K562 (cell line): ENCODE measurements around the gene SKIL. TPM values are rescaled to one million over a fixed set of nuclear protein-coding genes. Genes with fewer than 3 reads are reported as not detected.

ENCODE experiments used
- ATAC-seq: fragments of 200-7000 bp; cut with Tn5 transposase; 3 replicates; pipeline ENCODE4 v1.9.1; 2020; ENCODE audit warnings: moderate library complexity
- BruUV-seq: library from RNA; stranded (reverse); fragments of 400-500 nt; replicated peaks from 2 replicates; lab custom pipeline; 2021; lab: Mats Ljungman, UMichigan
- CTCF ChIA-PET: fragments of 300-600 bp; formaldehyde crosslinking; extraction: SDS; loops from one replicate; lab custom pipeline; 2021; ENCODE audit warnings: low intra/inter-chr PET ratio; lab: Yijun Ruan, JAX
- POLR2A ChIA-PET: fragments of 300-600, 350-650 bp; sonication (Branson Sonifier 250); formaldehyde crosslinking; extraction: SDS; loops from one replicate; lab custom pipeline; 2021; ENCODE audit warnings: antibody characterized with exemption, inconsistent platforms; lab: Yijun Ruan, JAX
- DNase-seq, 4 experiments: peaks; one replicate each; pipeline versions ENCODE4 v3.0.0 to v3.0.0-alpha.2; 2011 to 2018; ENCODE audit warnings: low spot score in 3 of 4, mixed read lengths in 3 of 4; ENCODE audit errors: extremely low read depth in 1 of 4
- FAIRE-seq: peaks from 2 replicates; lab custom pipeline; 2011; peaks lifted over from hg19 to GRCh38; lab: Jason Lieb, UNC
- H2AFZ ChIP-seq: 2 replicates; pipeline ENCODE4 v1.6.0; 2011; ENCODE audit warnings: low read depth, low read length, control low read depth, inconsistent platforms
- H3K27ac ChIP-seq: fragments of 200-600 bp; 3 replicates; pipeline ENCODE4 v1.8.0; 2011; ENCODE audit warnings: low read depth, mild to moderate bottlenecking, control low read depth, inconsistent platforms, low read length, moderate library complexity, mixed read lengths; ENCODE audit errors: extremely low read depth
- H3K27me3 ChIP-seq, 2 experiments: fragments of 300-600 bp in 1 of 2; 2 replicates in 1 of 2; 3 replicates in 1 of 2; pipeline versions ENCODE4 v1.6.0 to v1.8.0; 2011; ENCODE audit warnings: inconsistent platforms in 2 of 2, low read length in 2 of 2, mild to moderate bottlenecking in 1 of 2, mixed read lengths in 1 of 2, moderate library complexity in 1 of 2; ENCODE audit not compliant: control insufficient read depth in 2 of 2, insufficient read depth in 2 of 2
- H3K36me3 ChIP-seq: fragments of 300-600 bp; 3 replicates; pipeline ENCODE4 v1.8.0; 2011; ENCODE audit warnings: mild to moderate bottlenecking, low read length, inconsistent platforms; ENCODE audit not compliant: control insufficient read depth, insufficient read depth
- H3K4me1 ChIP-seq, 2 experiments: fragments of 200-600 bp in 1 of 2; replicated peaks in 1 of 2; 2 replicates in 1 of 2; 3 replicates in 1 of 2; pipeline versions ENCODE4 v1.5.1 to v1.8.0; 2011; ENCODE audit warnings: inconsistent platforms in 2 of 2, low read length in 2 of 2, mild to moderate bottlenecking in 1 of 2, mixed read lengths in 1 of 2, moderate library complexity in 1 of 2; ENCODE audit not compliant: control insufficient read depth in 2 of 2, insufficient read depth in 2 of 2
- H3K4me2 ChIP-seq: 2 replicates; pipeline ENCODE4 v1.6.1; 2011; ENCODE audit warnings: low read length, control low read depth, inconsistent platforms, mixed read lengths; ENCODE audit not compliant: insufficient read depth
- H3K4me3 ChIP-seq: fragments of 200-600 bp; sonication (generic), shearing (Covaris generic); 2 replicates; pipeline ENCODE4 v1.5.1; 2016; ENCODE audit warnings: control low read depth, inconsistent platforms
- H3K79me2 ChIP-seq: fragments of 200-600 bp; 3 replicates; pipeline ENCODE4 v1.8.0; 2011; ENCODE audit warnings: low read length, inconsistent platforms; ENCODE audit not compliant: control insufficient read depth, insufficient read depth
- H3K9ac ChIP-seq, 2 experiments: 2 replicates each; pipeline versions ENCODE4 v1.6.0 to v1.6.1; 2011; ENCODE audit warnings: low read depth in 2 of 2, low read length in 2 of 2, control low read depth in 1 of 2, inconsistent platforms in 1 of 2, mild to moderate bottlenecking in 1 of 2, mixed read lengths in 1 of 2; ENCODE audit not compliant: insufficient read depth in 1 of 2
- H3K9me1 ChIP-seq: one replicate; pipeline ENCODE4 v1.6.0; 2011; ENCODE audit warnings: inconsistent platforms, mild to moderate bottlenecking, low read length, moderate library complexity; ENCODE audit not compliant: control insufficient read depth, insufficient read depth
- H3K9me3 ChIP-seq: replicated peaks from 2 replicates; pipeline ENCODE4 v1.5.1; 2011; ENCODE audit warnings: low read depth, low read length, inconsistent platforms; ENCODE audit not compliant: control insufficient read depth, insufficient read depth
- H4K20me1 ChIP-seq: replicated peaks from 2 replicates; pipeline ENCODE4 v1.6.1; 2011; ENCODE audit warnings: low read length, inconsistent platforms, mixed read lengths; ENCODE audit not compliant: control insufficient read depth, insufficient read depth
- ADNP ChIP-seq: fragments of 200-800 bp; sonication (Bioruptor generic); IDR thresholded peaks from 2 replicates; pipeline ENCODE4 v1.6.1; 2016; ENCODE audit warnings: missing genetic modification characterization, missing compliant biosample characterization
- ETV5 ChIP-seq: sonication (generic); formaldehyde crosslinking; IDR thresholded peaks from 2 replicates; pipeline ENCODE4 v1.4.0; 2020; ENCODE audit warnings: low read depth, mild to moderate bottlenecking, missing genetic modification reagents
- HCFC1 ChIP-seq: IDR thresholded peaks from 2 replicates; pipeline ENCODE4 v1.6.1; 2012; ENCODE audit warnings: low read depth, low read length, improper control_type of control experiment
- ID3 ChIP-seq, 2 experiments: fragments of 250-450 bp in 1 of 2; fragments of 450-650 bp in 1 of 2; sonication (Bioruptor Pico) in 1 of 2; IDR thresholded peaks; 2 replicates each; pipeline versions ENCODE4 v1.6.1 to v1.8.0; 2016 to 2021; ENCODE audit warnings: mild to moderate bottlenecking in 2 of 2, moderate library complexity in 2 of 2, missing compliant biosample characterization in 1 of 2, missing genetic modification characterization in 1 of 2
- U2AF2 ChIP-seq: fragments of 200-400 bp; formaldehyde crosslinking; optimal IDR thresholded peaks from 2 replicates; pipeline ENCODE3; 2017; ENCODE audit warnings: low read depth, mild to moderate bottlenecking, low read length
- ZEB2 ChIP-seq: fragments of 450-650 bp; IDR thresholded peaks from 2 replicates; pipeline ENCODE4 v1.6.1; 2016
- ZNF121 ChIP-seq: sonication (generic); formaldehyde crosslinking; conservative IDR thresholded peaks from 2 replicates; pipeline ENCODE4 v1.8.0; 2022; ENCODE audit warnings: missing genetic modification reagents
- ZNF175 ChIP-seq: fragments of 200-800 bp; sonication (Bioruptor generic); IDR thresholded peaks from 2 replicates; pipeline ENCODE4 v1.6.1; 2016; ENCODE audit warnings: low read depth, mild to moderate bottlenecking, missing genetic modification characterization, missing compliant biosample characterization
- ZNF551 ChIP-seq: fragments of 250-450 bp; sonication (Bioruptor Pico); IDR thresholded peaks from 2 replicates; pipeline ENCODE4 v1.5.0; 2021; ENCODE audit warnings: mild to moderate bottlenecking, moderate library complexity
- ZNF695 ChIP-seq: fragments of 450-650 bp; formaldehyde crosslinking; IDR thresholded peaks from 2 replicates; pipeline ENCODE4 v1.4.0; 2020; ENCODE audit warnings: mild to moderate bottlenecking, moderate library complexity
- WGBS: fragments of 100-300 bp; shearing (Covaris generic); methylation state at CpG from one replicate; pipeline ENCODE4 v1.1.6; 2016; ENCODE audit warnings: low coverage, mixed read lengths; ENCODE audit not compliant: insufficient coverage; ENCODE audit errors: missing lambda C conversion rate; 5-methylcytosine and 5-hydroxymethylcytosine counted together
- in situ Hi-C: fragments of 300-500 bp; cut with MboI; formaldehyde crosslinking; loops from 4 replicates; pipeline ENCODE4 v1.15.0; 2018; ENCODE audit warnings: inconsistent platforms, mixed read lengths
- intact Hi-C: fragments of 100-400 bp; cut with micrococcal nuclease; formaldehyde crosslinking; loops from 2 replicates; pipeline ENCODE4 v1.14.2; 2022
- polyA plus RNA-seq, 8 experiments: library from polyadenylated mRNA; depleted of rRNA in 4 of 8; stranded (reverse) in 5 of 8; unstranded in 3 of 8; fragments of >200 nt; fragmentation: Nextera tagmentation in 2 of 8; fragmentation: Illumina TruSeq in 1 of 8; extraction: Ambion mirVana in 2 of 8; extraction: Trizol in 1 of 8; gene quantifications; 2 replicates each; pipeline versions ENCODE4 v1.2.1 to v1.2.3, GENCODE V29; 2011 to 2014; ENCODE audit warnings: inconsistent platforms in 1 of 8, missing spikeins in 1 of 8
- total RNA-seq, 7 experiments: library from RNA; depleted of rRNA in 6 of 7; stranded (reverse); fragments of >200 nt in 6 of 7; fragmentation: Illumina TruSeq in 2 of 7; extraction: Trizol in 2 of 7; gene quantifications; 2 replicates each; pipeline versions ENCODE4 v1.2.1 to v1.2.3, GENCODE V29; 2011 to 2021; ENCODE audit warnings: low replicate concordance in 1 of 7

The SKIL gene
- total and polyA plus RNA-seq, 9 of the 15 experiments (the other 6 are each of a cell fraction or from before 2014, with no cell fraction given) = 4.3 to 19.1 (median 9.7) TPM

GRCh38 chr3:170383567-170383966, 26.1 kb downstream of the SKIL start:
- DNase-seq = no peak
- no peak overlapping the region for H3K27ac ChIP-seq

GRCh38 chr3:170386468-170386867, 29.0 kb downstream of the SKIL start:
- ATAC-seq (no peak), FAIRE-seq (no peak), DNase-seq (no peak)
- Histone ChIP-seq H4K20me1 (no peaks in the 10 kb centered on the region), H3K27ac (no peak overlapping the region), H3K36me3 (peaks cover 43% of the 10 kb centered on the region; the same call in 2 of the 3 replicates), H3K79me2 (no peaks in the 10 kb centered on the region), H3K9me3 (peaks cover 1% of the 10 kb centered on the region; the same call in 1 of the 2 replicates), H3K9me1 (no peaks in the 10 kb centered on the region), H2AFZ (no peak overlapping the region), H3K27me3 (no peaks in the 10 kb centered on the region), H3K9ac (no peak overlapping the region), H3K4me1 (no peaks in the 10 kb centered on the region), H3K4me2 (no peak overlapping the region), H3K4me3 (no peak overlapping the region)
- ChIA-PET CTCF (no interaction called here), POLR2A (interaction anchor here (1.5 kb wide), 1 partner anchor 10 kb away, joined by 3 read pairs; no protein-coding TSS in a partner anchor)
- intact Hi-C loops = no loop called here
- in situ Hi-C loops = no loop called here
- no TSS peak for BruUV-seq
- WGBS = 89% methylated on average over 3 of the region's 3 CpGs
- no peak for TF ChIP-seq ZEB2
- TF ChIP-seq ZNF121 (CRISPR knock-in tag) = peak; percentile 77
- no peak for TF ChIP-seq ETV5
- no peak for TF ChIP-seq ADNP (tag)

More at GRCh38 chr3:170383567-170383966, 26.1 kb downstream of the SKIL start:
- TF ChIP-seq ZNF175 (CRISPR knock-in tag) = no peak
- TF ChIP-seq ID3 (CRISPR knock-in tag; IDR thresholded peaks at IDR 0.05) = no peak
- no peak for TF ChIP-seq ID3 (tag; IDR thresholded peaks at IDR 0.05)
- no peak for TF ChIP-seq U2AF2
- no peak for TF ChIP-seq ZNF695 (CRISPR knock-in tag)
- TF ChIP-seq ZNF551 = no peak
- no peak for TF ChIP-seq HCFC1
- TF ChIP-seq, all 486 proteins: peak for 0
- Histone ChIP-seq H4K20me1 (no peaks in the 10 kb centered on the region), H3K4me1 (no peaks in the 10 kb centered on the region), H2AFZ (no peak overlapping the region), H3K9ac (no peak overlapping the region), H3K9me3 (peaks cover 1% of the 10 kb centered on the region; the same call in 1 of the 2 replicates), H3K79me2 (no peaks in the 10 kb centered on the region), H3K9me1 (no peaks in the 10 kb centered on the region), H3K4me3 (no peak overlapping the region), H3K27me3 (no peaks in the 10 kb centered on the region), H3K36me3 (peaks cover 39% of the 10 kb centered on the region; the same call in 2 of the 3 replicates), H3K4me2 (no peak overlapping the region)
- WGBS = 69% methylated on average over 1 of the region's 1 CpG
- CTCF ChIA-PET = no interaction called here
- intact Hi-C loops = no loop called here
- BruUV-seq = no TSS peak
- POLR2A ChIA-PET = interaction anchor here (2.6 kb wide), 1 partner anchor 8 kb away, joined by 10 read pairs; no protein-coding TSS in a partner anchor
- FAIRE-seq = no peak
- no peak for ATAC-seq
- in situ Hi-C loops = no loop called here
